Measurements from ENCODE around the gene FBXL13.

DNA sequence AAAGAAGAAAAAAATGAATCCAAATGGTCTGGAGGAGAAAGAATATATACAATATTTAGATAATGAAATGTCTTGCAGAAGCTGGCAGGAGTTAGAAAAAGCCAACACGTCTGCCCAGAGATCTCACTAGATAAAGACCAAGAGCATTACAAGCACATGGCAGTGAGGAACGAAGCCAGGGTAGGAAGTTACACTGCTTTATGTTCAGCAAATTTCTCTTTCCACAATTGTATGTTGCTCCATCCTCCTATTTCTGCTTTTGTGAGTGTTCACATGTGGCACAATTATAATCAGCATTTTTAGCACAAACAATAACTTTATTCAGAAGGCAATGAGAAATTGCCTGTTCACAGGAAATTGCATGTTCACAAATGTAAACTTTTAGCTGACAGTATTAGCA is 108.1 kb downstream of the FBXL13 start:
- TF ChIP-seq EZH2 (IDR thresholded peaks at IDR 0.05; ENCODE audit: insufficient read depth, poor library complexity, severe bottlenecking) (no peak), EZH2phosphoT487 (IDR thresholded peaks at IDR 0.05; ENCODE audit: insufficient read depth, low read depth) (no peak)

Measured in GM23248 (cell line).